GM21528 (cell line): Measurements from ENCODE around the gene CCPG1.

Experiments used
- ATAC-seq: cut with Tn5 transposase; IDR thresholded peaks from one replicate; pipeline ENCODE4 v1.9.1; 2021; ENCODE audit warnings: mild to moderate bottlenecking, moderate library complexity; ENCODE audit not compliant: unreplicated experiment, low FRiP score

CCPG1 gene

GRCh38 chr15:55389264-55389607 lies 18.9 kb downstream of the CCPG1 start:
- no peak for ATAC-seq

DNA sequence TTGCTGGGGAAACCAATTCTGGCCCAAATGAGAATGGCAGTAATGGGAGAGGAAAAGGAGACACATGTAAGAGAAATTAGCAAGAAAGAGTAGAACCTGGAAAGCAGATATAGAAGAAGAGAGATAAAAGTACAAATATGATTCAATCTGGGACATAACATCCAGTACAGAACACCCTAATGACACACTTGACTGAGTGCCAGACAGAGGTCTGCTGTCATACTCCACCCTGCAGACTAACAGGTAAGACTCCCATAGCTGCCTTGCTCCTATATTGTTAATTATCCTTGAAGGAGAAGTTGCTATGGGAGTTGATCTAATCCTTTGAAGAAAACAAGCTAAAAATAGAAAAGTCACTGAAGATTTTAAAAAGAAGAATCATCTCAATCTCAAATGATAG lies 21.1 kb downstream of the CCPG1 start:
- ATAC-seq = no peak

GRCh38 chr15:55383687-55384086 lies 24.5 kb downstream of the CCPG1 start:
- no peak for ATAC-seq

GRCh38 chr15:55381595-55381994 lies 26.6 kb downstream of the CCPG1 start:
- no peak for ATAC-seq

GRCh38 chr15:55379095-55379494 lies 29.1 kb downstream of the CCPG1 start:
- no peak for ATAC-seq

DNA sequence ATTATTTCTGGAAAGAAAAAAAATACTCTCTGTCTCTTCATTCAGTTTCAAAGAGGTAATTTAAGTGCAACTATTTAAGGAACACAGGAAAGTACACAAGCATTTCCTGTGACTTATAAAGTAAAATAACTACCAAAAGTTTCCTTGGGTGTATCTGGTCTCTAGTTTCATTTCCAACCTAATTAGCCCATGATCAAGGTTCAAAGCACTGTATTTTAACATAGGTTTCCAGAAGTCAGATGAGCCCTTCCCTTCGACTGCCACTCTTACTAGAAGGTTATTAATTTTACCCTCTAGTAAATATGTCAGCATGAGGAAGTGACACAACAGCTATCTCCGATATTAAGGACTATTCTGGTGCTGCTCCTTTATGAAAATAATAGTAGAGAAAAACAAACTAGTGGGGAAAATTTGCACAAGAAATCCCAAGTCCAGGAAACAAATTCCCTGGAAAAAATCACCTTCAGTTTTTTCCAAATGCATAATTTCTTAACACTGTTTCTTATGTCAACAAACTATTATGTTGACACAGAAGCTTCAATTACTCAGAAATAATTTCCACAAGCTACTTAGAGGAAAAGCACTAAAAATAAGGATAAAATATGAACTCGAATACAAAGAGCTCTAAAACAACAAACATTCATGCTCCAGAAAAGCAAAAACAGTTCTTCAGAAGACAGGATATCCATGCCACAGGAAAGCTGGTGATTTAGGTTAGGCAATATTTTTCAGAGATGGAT lies 35.3 kb downstream of the CCPG1 start:
- peak; percentile 63 for ATAC-seq

GRCh38 chr15:55366981-55367380 lies 41.2 kb downstream of the CCPG1 start:
- ATAC-seq = no peak

DNA sequence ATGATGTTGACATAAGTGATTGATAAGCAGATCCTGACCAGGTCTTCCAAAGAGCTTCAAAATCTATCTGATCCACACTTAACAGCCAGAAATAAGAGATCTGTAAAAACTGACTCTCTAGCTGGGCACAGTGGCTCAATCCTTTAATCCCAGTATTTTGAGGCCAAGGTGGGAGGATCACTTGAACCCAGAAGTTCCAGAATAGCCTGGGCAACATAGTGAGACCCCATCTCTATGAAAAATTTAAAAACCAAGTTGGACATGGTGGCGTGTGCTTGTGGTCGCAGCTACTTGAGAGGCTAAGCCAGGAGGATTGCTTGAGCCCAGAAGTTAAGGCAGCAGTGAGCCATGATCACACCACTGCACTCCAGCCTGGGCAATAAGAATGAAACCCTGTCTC lies 45.5 kb downstream of the CCPG1 start:
- no peak for ATAC-seq

DNA sequence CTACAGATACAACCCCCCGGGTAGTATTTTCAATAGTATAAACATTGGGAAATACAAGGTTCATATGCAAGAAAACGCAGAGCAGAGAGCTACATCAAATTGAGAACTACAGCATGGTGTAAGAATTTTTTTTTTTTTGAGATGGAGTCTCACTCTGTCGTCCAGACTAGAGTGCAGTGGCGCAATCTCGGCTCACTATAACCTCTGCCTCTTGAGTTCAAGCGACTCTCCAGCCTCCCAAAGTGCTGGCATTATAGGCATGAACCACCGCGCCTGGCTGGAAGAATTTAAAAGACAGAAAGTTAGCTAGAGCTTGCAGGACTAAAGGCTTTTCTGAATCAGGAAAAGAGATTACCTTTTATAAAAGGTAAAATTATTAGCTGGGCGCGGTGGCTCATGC lies 47.1 kb downstream of the CCPG1 start:
- no peak for ATAC-seq

DNA sequence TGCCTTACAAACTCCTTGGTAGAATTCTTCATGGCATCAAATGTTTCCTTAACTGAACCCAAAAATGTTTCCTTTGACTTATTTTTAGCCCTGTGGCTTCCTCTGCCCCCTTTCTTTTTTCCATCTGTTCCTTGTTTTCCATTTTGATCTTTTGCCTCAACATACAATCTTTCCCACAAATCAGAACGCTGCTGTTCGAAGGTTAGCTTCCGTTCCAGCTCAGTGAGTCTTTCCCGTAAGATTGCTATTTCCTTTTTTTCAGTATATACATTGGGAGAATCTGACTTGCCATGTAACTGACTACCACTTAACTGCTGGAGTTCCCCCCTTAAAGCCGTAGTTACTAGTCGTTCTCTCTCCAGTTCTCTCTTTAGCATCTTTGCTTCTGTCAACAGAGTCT lies 47.9 kb downstream of the CCPG1 start:
- no peak for ATAC-seq

GRCh38 chr15:55358471-55358870 lies 49.7 kb downstream of the CCPG1 start:
- no peak for ATAC-seq

GRCh38 chr15:55357774-55358173 lies 50.4 kb downstream of the CCPG1 start:
- no peak for ATAC-seq

- ATAC-seq = no peak
Observed at GRCh38 chr15:55356985-55357585, 51.1 kb downstream of the CCPG1 start.

GRCh38 chr15:55353025-55353424 lies 55.1 kb downstream of the CCPG1 start:
- no peak for ATAC-seq

DNA sequence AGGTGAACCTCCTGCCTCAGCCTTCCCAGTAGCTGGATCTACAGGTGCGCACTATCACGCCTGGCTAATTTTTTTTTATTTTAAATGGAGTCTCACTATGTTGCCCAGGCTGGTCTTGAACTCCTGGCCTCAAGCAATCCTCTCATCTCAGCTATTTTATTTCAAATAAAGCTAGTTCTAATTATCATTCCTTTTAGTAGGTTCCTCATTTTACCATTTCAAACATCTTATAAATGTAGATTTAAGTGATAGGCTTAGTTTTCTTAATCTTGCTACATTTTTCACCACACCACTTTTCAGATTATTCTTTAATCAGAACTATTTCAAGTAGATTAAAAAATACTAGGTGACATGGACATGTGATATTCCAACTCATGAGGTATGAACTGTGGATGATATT lies 58.9 kb downstream of the CCPG1 start:
- ATAC-seq = no peak

DNA sequence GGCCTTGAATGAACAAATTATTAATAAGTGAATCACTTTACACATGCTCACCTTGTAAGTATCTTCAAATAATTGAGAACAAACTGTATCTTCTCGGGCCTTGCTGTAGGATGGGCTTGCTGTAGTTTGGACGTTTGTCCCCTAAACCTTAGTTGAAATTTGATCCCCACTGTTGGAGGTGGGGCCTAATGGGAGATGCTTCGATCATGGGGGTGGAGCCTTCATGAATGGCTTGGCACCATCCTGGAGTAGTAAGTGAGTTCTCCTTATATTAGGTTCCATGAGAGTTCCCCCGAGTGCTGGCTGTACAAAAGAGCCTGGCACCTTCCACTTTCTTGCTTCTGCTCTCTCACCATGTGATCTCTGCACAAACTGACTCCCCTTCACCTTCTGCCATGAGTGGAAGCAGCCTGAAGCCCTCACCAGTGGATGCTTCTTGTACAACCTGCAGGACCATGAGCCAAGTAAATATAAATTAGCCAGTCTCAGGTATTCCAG lies 59.8 kb downstream of the CCPG1 start:
- ATAC-seq = no peak

- no peak for ATAC-seq
Observed at GRCh38 chr15:55344206-55344605, 64.0 kb downstream of the CCPG1 start.

DNA sequence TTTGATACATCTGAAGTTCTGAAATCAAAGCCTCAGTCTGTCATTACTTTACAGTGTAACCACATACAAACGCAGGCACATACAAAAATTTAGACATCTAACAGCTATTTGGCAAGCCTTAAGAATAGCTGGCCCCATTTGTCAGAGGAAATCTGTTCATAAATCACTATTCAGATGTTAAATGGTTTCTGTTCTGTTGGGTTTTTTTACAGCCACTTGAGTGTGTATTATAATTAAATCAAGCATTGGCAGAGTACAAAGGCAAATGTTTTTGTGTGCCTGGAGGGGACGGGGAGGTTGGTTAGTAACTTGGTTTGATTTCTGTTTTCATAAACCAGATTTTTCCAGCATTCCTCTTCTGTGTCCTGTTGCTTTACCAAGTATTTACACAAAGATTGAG lies 65.0 kb downstream of the CCPG1 start:
- no peak for ATAC-seq

DNA sequence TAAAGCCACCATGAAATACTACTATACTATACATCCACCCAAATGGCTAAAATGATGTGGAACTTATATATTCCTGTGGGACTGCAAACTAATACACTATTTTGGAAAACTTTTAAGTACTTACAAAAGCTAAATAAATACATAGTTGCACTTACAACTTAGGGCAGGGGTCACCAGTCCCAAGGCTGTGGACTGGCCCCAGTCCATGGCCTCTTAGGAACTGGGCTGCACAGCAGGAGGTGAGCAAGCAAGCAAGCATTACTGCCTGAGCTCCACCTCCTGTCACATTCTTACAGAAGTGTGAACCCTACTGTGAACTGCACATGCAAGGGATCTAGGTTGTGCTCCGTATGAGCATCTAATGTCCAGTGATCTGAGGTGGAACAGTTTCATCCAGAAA lies 71.0 kb downstream of the CCPG1 start:
- no peak for ATAC-seq

GRCh38 chr15:55334997-55335396 lies 73.2 kb downstream of the CCPG1 start:
- ATAC-seq = no peak

DNA sequence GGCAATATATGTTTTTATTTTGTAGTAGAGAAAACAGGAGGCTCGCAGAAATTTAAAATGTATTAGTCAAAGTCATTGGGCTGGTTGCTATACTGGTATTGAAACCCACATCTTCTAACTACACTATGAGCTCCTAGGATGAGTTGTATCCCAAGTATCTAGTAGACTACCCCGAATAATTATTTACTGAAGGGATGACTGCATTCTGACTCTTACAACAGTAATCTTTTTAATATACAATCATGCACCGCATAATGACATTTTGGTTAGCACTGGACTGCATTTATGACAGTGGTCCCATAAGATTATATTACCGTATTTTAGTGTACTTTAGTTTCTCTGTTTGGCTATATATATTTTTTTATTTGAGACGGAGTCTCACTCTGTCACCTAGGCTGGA lies 73.8 kb downstream of the CCPG1 start:
- ATAC-seq = no peak

GRCh38 chr15:55327387-55327786 lies 80.8 kb downstream of the CCPG1 start:
- no peak for ATAC-seq
